Activated CD8-positive, alpha-beta T cell treated with anti-CD3 and anti-CD28 coated beads for 36 hours (primary cell): Measurements from ENCODE around the gene HABP4. TPM values are rescaled to one million over a fixed set of nuclear protein-coding genes. Genes with fewer than 3 reads are reported as not detected.

Experiments used
- ATAC-seq: fragments of 200-7000 bp; cut with Tn5 transposase; one replicate; pipeline ENCODE4 v1.10.0; 2021; ENCODE audit warnings: mild to moderate bottlenecking, moderate library complexity
- CTCF ChIA-PET: fragments of 350-600 bp; sonication (Branson Sonifier 250); formaldehyde crosslinking; loops from one replicate; lab custom pipeline; 2021; ENCODE audit warnings: antibody characterized with exemption; lab: Charles Lee
- POLR2A ChIA-PET: fragments of 350-600 bp; sonication (Branson Sonifier 250); formaldehyde crosslinking; loops from one replicate; lab custom pipeline; 2021; ENCODE audit warnings: antibody characterized with exemption; lab: Charles Lee
- DNase-seq: peaks from one replicate; pipeline ENCODE4 v3.0.0-alpha.2; 2020
- H3K27ac Mint-ChIP-seq: one replicate; pipeline ENCODE4 v1.8.0; 2021; ENCODE audit warnings: mild to moderate bottlenecking, mixed read lengths
- H3K27me3 Mint-ChIP-seq: one replicate; pipeline ENCODE4 v1.8.0; 2021; ENCODE audit warnings: mixed read lengths
- H3K36me3 Mint-ChIP-seq: one replicate; pipeline ENCODE4 v1.8.0; 2021; ENCODE audit warnings: low read depth, mixed read lengths
- H3K4me1 Mint-ChIP-seq: one replicate; pipeline ENCODE4 v1.8.0; 2021; ENCODE audit warnings: low read depth, mixed read lengths
- H3K4me3 Mint-ChIP-seq: one replicate; pipeline ENCODE4 v1.8.0; 2021; ENCODE audit warnings: mild to moderate bottlenecking, moderate library complexity, mixed read lengths
- H3K9me3 Mint-ChIP-seq: one replicate; pipeline ENCODE4 v1.8.0; 2021; ENCODE audit warnings: mixed read lengths
- intact Hi-C: fragments of 100-400 bp; cut with micrococcal nuclease; formaldehyde crosslinking; loops from one replicate; pipeline ENCODE4 v1.10.0; 2022
- total RNA-seq, 2 experiments: library from RNA; stranded (reverse); gene quantifications; one replicate each; pipeline ENCODE4 v1.2.3, GENCODE V29; 2021
- TF ChIP-seq, protein P1 (sequence below): fragments of 200-600 bp; IDR thresholded peaks from one replicate; pipeline ENCODE4 v1.8.0; 2022; ENCODE audit warnings: antibody characterized with exemption, mild to moderate bottlenecking

The HABP4 gene
- total RNA-seq, 2 experiments from 2014 or later, result 7.0 to 8.3 TPM

- no peaks in the 10 kb centered on the region for H3K27me3 Mint-ChIP-seq
- no peaks in the 10 kb centered on the region for H3K9me3 Mint-ChIP-seq
- intact Hi-C loops, result loop anchor here (10.0 kb wide), 1 partner anchor 123 kb away; no protein-coding TSS in a partner anchor
- POLR2A ChIA-PET, result interaction anchor here (0.9 kb wide), 1 partner anchor 37 kb away, joined by 3 read pairs; no protein-coding TSS in a partner anchor
- ATAC-seq (peak; percentile 68), DNase-seq (no peak)
- TF ChIP-seq, protein P1, sequence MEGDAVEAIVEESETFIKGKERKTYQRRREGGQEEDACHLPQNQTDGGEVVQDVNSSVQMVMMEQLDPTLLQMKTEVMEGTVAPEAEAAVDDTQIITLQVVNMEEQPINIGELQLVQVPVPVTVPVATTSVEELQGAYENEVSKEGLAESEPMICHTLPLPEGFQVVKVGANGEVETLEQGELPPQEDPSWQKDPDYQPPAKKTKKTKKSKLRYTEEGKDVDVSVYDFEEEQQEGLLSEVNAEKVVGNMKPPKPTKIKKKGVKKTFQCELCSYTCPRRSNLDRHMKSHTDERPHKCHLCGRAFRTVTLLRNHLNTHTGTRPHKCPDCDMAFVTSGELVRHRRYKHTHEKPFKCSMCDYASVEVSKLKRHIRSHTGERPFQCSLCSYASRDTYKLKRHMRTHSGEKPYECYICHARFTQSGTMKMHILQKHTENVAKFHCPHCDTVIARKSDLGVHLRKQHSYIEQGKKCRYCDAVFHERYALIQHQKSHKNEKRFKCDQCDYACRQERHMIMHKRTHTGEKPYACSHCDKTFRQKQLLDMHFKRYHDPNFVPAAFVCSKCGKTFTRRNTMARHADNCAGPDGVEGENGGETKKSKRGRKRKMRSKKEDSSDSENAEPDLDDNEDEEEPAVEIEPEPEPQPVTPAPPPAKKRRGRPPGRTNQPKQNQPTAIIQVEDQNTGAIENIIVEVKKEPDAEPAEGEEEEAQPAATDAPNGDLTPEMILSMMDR, result peak; percentile 65
- H3K27ac Mint-ChIP-seq, result no peak overlapping the region
- H3K4me3 Mint-ChIP-seq, result no peak overlapping the region
- CTCF ChIA-PET, result interaction anchor here (0.6 to 3.7 kb wide), 29 partner anchors 9 to 230 kb away, joined by 3 to 25 read pairs (median 3); partner anchors contain the start of gene PRXL2C
- H3K36me3 Mint-ChIP-seq, result no peaks in the 10 kb centered on the region
- H3K4me1 Mint-ChIP-seq, result no peaks in the 10 kb centered on the region
These were observed 8.0 kb upstream of the HABP4 start for GRCh38 chr9:96441798-96442445.

DNA sequence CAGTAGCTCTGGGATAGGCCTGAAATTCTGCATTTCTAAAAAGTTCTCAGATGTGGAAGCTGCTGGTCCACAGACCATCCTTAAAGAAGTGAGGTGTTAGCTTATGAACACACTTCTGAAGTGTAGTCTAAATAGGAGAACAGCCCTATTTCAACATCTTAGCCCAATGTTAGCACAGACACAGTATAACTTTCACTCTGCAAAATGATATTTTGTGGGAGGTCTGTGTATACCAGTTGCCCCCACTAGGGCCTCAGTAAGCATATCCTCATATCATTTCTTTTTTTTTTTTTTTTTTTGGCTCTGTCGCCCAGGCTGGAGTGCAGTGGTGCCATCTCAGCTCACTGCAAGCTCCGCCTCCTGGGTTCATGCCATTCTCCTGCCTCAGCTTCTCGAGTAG is 7.5 kb upstream of the HABP4 start:
- ATAC-seq, result peak; percentile 42
- Mint-ChIP-seq H3K9me3 (no peaks in the 10 kb centered on the region), H3K36me3 (no peaks in the 10 kb centered on the region), H3K27me3 (no peaks in the 10 kb centered on the region), H3K27ac (no peak overlapping the region), H3K4me1 (peaks cover 3% of the 10 kb centered on the region), H3K4me3 (no peak overlapping the region)
- intact Hi-C loops, result loop anchor here (10.0 kb wide), 1 partner anchor 122 kb away; no protein-coding TSS in a partner anchor
- ChIA-PET CTCF (interaction anchor here (0.6 to 3.7 kb wide), 30 partner anchors 9 to 229 kb away, joined by 3 to 25 read pairs (median 3); partner anchors contain the start of gene PRXL2C), POLR2A (interaction anchor here (0.5 to 0.9 kb wide), 2 partner anchors 36 to 75 kb away, joined by 3 read pairs; no protein-coding TSS in a partner anchor)
- TF ChIP-seq, protein P1, result no peak
- DNase-seq, result no peak

- no peak for DNase-seq
- H3K9me3 Mint-ChIP-seq, result no peaks in the 10 kb centered on the region
- peaks cover 18% of the 10 kb centered on the region for H3K4me1 Mint-ChIP-seq
- H3K4me3 Mint-ChIP-seq, result no peak overlapping the region
- H3K27ac Mint-ChIP-seq, result no peak overlapping the region
- no peaks in the 10 kb centered on the region for H3K36me3 Mint-ChIP-seq
- TF ChIP-seq, protein P1, result no peak
- peaks cover 11% of the 10 kb centered on the region for H3K27me3 Mint-ChIP-seq
- intact Hi-C loops, result loop anchor here (5.0 to 10.0 kb wide), 2 partner anchors 117 to 205 kb away; no protein-coding TSS in a partner anchor
- no peak for ATAC-seq
- ChIA-PET CTCF (interaction anchor here (1.1 kb wide), 1 partner anchor 220 kb away, joined by 3 read pairs; no protein-coding TSS in a partner anchor), POLR2A (no interaction called here)
These were observed 2.6 kb upstream of the HABP4 start for GRCh38 chr9:96447406-96447805.

DNA sequence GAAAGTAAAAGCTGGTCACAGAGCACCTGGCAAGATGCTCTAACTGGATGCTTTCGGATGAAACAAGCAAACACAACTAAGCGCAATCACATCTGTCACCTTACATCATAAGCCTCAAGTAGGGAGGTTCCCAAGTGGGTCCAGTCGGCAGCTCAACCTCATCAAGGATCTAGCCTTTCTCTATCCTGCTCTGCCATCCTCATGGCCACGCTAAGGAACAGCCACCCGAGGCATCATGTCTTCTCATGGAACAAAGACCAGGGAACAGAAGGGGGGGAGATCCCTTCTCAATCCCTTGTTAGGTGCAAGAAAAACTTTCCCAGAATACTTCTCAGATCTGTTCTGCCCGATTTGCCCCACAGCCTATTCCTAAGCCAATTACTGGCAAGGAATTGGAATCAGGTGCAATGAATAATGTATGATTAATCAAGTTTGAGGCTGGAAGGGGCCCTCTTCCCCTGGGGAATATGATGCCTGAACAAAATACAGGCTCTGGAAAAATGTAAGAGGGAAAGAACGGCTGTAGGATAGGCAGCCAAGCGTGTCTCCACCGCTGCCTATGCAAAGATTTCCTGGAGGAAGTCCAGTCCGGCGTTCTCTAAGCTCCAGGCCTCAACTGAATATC is 1.3 kb upstream of the HABP4 start:
- CTCF ChIA-PET, result no interaction called here
- intact Hi-C loops, result loop anchor here (5.0 to 10.0 kb wide), 2 partner anchors 116 to 204 kb away; no protein-coding TSS in a partner anchor
- Mint-ChIP-seq H3K27me3 (peaks cover 11% of the 10 kb centered on the region), H3K27ac (no peak overlapping the region), H3K4me3 (no peak overlapping the region), H3K9me3 (no peaks in the 10 kb centered on the region), H3K36me3 (no peaks in the 10 kb centered on the region), H3K4me1 (peaks cover 25% of the 10 kb centered on the region)
- TF ChIP-seq, protein P1, result no peak
- POLR2A ChIA-PET, result interaction anchor here (1.0 kb wide), 1 partner anchor 29 kb away, joined by 4 read pairs; no protein-coding TSS in a partner anchor
- DNase-seq, result no peak
- ATAC-seq, result no peak
